GM12891 (cell line): ENCODE results near the gene DBX2.

Experiments
- POLR2A ChIP-seq: IDR thresholded peaks from 2 replicates; pipeline ENCODE4 v1.6.1; 2011; ENCODE audit warnings: low read depth, low read length, control low read depth
- SPI1 ChIP-seq: IDR thresholded peaks from 2 replicates; pipeline ENCODE4 v1.6.1; 2011; ENCODE audit warnings: low read depth, low read length, control low read depth

DNA sequence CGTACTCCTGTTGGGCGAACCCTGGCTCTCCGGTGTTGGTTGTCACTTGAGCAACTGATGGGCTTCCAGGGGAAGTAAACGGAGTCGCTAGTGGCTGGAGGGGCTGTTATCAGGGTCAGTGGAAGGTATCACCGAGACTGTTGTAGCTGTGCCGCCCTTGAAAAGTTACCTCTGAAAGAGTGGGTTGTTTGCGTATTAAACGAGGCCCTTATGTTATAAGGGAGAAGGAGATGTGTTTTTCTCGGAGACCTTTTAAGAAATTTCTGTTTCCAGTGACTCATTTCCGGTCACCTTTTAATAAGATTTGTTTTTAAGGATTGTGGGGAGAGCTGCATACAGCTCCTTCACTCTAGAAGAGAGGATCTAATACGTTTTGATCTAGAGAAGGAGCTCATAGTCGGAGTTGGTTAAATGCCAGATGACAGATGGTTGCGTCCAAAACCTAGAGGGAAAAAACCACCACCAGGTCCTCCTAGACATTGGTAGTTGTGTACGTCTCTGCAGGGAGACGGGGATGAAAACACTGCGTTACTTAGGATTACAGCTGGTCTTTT, 750 bp upstream of the DBX2 start:
- TF ChIP-seq SPI1 (no peak), POLR2A (no peak)
